Activated CD4-positive, alpha-beta T cell treated with anti-CD3 and anti-CD28 coated beads for 1 hour (primary cell): ENCODE measurements around the gene LSM14A.
A peak's percentile ranks its signal among the peaks of the same experiment; 100 is the strongest.
"Not testable (repeated sequence)": the region's sequence is repeated elsewhere in the genome, so short reads cannot be mapped to it uniquely, and the experiment has no call there.

ENCODE experiments used
- DNase-seq: peaks from one replicate; pipeline ENCODE4 v3.0.0-alpha.2; 2020

LSM14A gene

DNA sequence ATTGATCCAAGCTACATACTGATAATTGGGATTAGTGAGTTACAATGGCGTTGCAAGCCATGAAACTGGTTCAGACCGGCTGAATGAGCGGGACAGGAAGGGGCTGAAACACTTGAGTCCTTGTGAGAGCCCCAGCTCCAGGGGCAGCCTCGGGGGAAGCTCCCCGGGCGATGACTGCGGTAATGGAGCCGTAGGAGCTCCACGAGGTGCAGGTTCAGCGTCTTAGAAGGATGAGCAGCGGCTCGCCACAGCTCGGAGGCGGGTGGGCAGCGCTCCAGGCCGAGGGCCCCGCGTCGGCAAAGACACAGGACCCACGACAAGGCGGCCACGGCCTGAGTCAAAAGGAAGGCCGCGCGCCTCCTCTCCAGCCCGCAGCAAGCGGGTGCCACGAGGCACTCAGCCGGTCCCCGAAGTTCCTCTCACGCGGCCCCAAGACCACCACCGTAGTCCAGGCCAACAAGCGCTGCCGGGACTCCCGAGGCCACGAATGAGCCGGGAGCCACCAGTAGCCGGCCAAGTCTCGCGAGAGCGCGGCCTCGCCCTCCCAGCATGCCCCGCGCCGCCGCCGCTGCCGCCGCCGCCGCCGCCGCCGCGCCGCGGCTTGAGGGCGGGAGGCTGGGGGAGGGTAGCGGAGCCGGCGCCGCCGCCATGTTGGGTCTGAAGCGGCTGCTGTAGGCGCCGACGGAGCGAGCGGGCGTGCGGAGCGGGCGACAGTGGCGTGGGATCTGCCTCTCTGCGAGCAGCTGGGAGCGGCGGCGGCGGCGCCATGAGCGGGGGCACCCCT is at the start of gene LSM14A:
Gene LSM14A, plus strand, starts transcription at position 628 of the 784 bp plus-strand sequence. Its CDS starts 139 bp downstream, at position 767.
- DNase-seq: peak; percentile 89

DNA sequence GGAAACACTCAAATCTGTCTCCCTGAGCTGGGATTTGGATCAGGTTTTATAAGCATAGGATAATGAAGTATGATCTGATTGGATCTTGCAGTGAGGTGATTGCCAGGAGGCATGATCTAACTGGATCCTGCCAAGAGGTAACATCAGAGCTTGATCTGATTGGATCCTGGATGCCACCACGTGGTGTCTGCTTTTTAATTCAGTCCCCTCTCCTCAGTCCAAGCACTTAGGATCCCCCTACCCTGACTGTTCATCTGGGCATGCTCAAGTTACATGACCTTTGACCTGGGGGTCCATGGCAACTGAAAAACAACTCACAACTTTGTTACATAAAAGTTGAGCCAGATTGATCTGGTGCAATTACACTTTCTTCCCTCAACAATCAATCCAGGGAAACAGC is 47.5 kb upstream of the LSM14A start:
- DNase-seq: no peak

DNA sequence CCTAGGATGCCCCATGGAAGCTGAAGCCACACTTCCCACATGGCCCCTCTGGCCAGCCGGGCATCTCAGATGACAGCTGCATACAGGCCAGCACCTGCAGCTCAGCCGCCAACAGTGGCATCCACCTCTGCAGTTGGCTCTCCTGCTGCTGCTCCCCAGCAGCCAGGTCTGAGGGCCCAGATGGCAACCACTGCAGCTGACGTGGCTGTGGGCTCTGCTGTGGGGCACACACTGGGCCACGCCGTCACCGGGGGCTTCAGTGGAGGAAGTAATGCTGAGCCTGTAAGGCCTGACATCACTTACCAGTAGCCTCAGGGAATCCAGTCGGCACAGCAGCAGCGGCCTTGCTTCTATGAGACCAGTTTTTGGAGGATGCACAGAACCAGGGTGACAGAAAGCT is 45.3 kb upstream of the LSM14A start:
- DNase-seq: no peak

DNA sequence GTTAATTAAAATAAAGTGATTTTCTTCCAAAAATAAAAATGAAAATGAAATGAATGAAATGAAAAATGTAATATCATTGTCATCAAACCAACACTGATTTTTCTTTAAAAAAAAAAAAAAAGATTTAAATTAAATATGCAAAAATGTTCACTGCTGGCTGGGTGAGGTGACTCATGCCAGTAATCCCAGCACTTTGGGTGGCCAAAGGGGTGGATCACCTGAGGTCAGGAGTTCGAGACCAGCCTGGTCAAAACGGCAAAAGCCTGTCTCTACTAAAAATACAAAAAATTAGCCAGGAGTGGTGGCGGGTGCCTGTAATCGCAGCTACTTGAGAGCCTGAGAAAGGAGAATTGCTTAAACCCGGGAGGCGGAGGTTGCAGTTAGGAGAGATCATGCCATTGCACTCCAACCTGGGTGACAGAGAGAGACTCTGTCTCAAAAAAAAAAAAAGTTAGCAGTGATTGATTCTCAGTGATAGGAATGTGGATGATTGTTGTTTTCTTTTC is 44.6 kb upstream of the LSM14A start:
- DNase-seq: no peak

GRCh38 chr19:34128558-34129250 is 43.6 kb upstream of the LSM14A start:
- no peak for DNase-seq

DNA sequence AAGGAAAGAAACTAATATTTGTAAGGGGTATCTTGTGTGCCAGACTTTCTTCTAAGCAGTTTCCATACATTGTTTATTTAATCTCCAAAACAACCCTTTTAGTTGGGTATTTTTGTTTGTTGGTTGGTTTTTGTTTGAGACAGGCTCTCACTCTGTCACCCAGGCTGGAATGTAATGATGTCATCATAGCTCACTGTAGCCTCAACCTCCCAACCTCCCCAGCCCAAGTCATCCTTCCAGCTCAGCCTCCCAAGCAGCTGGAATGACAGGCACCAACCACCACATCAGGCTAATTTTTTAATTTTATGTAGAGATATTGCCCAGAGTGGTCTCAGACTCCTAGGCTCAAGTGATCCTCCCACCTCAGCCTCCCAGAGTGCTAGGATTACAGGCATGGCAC is 41.2 kb upstream of the LSM14A start:
- DNase-seq: no peak

DNA sequence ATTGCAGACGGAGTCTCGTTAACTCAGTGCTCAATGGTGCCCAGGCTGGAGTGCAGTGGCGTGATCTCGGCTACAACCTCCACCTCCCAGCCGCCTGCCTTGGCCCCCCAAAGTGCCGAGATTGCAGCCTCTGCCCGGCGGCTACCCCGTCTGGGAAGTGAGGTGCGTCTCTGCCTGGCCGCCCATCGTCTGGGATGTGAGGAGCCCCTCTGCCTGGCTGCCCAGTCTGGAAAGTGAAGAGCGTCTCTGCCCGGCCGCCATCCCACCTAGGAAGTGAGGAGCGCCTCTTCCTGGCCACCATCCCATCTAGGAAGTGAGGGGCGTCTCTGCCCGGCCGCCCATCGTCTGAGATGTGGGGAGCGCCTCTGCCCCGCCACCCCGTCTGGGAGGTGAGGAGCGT is 40.2 kb upstream of the LSM14A start:
- not testable (repeated sequence) for DNase-seq

- DNase-seq: not testable (repeated sequence)
Observed at GRCh38 chr19:34132706-34133105, 39.6 kb upstream of the LSM14A start.

DNA sequence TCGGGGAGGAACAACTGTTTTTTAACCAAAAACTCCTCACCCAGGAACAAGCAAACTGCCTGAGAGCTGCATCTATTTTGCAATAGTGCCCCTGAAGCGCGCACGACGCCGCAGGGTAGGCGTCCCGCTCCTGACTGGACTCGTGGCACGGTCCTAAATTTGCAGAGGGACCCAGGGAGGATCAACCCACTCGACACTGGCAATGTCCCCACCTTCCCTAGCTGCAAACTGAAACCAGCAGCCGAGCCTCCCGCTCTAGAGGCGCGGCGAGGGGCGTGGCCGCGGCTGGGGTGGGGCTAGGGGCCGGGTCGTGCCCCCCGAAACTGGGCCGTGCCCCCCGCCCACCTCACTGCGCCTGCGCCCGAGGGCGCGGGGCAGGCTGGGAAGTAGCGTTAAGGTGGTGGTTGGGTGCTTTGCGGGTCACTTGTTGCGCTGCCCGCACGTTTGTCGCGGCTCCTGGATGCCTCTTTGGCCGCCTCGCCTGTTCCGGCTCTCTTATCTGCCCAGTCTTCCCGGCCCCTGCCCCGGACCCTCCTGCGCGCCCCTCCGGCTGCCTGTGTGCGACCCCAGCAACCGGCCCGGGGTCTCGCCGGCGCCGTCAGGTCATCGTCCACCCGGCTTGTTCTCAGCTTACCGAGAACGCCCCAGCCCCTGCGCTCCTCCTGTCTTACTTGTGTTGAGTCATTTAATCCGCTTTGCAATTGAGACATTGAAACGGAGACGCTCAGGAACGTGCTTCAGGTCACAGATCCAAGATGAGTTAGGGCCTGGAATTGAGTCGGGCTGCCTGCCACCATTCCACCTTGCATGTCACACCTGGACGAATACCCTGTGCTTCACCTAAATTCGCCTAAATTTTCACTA is 37.9 kb upstream of the LSM14A start:
- DNase-seq: peak; percentile 84

- no peak for DNase-seq
Observed at GRCh38 chr19:34135054-34135800, 37.1 kb upstream of the LSM14A start.

- no peak for DNase-seq
Observed at GRCh38 chr19:34135821-34136611, 36.3 kb upstream of the LSM14A start.

- DNase-seq: no peak
Observed at GRCh38 chr19:34141025-34141424, 31.3 kb upstream of the LSM14A start.

GRCh38 chr19:34142440-34142839 is 29.9 kb upstream of the LSM14A start:
- DNase-seq: no peak

- peak; percentile 22 for DNase-seq
Observed at GRCh38 chr19:34145741-34146202, 26.5 kb upstream of the LSM14A start.

GRCh38 chr19:34148658-34149185 is 23.6 kb upstream of the LSM14A start:
- DNase-seq: no peak

DNA sequence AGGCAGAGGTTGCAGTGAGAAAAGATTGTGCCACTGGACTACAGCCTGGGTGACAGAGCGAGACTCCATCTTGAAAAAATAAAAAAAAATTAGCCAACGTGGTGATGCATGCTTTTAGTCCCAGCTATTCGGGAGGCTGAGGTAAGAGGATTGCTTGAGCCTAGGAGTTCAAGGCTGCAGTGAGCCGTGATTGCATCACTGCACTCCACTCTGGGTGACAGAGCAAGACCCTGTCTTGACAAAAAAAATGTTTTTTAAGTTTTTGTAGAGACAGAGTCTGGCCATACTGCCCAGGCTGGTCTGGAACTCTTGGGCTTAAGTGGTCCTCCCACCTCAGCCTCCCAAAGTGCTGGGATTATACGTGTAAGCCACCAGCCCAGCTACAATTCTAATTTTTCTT is 22.4 kb upstream of the LSM14A start:
- no peak for DNase-seq

- DNase-seq: no peak
Observed at GRCh38 chr19:34150558-34150957, 21.7 kb upstream of the LSM14A start.

DNA sequence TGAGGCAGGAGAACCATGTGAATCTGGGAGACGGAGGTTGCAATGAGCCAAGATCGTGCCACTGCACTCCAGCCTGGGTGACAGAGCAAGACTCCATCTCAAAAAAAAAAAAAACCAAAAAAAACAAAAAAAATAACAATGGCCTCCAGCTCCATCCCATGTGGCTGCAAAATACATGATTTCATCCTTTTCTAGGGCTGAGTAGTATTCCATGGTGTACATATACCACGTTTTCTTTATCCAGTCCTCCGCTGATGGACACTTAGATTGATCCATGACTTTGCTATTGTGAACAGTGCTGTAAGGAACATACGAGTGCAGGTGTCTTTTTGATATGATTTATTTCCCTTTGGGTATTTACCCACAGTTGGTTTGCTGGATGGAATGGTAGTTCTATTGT is 20.9 kb upstream of the LSM14A start:
- DNase-seq: no peak

- no peak for DNase-seq
Observed at GRCh38 chr19:34154401-34154800, 17.9 kb upstream of the LSM14A start.

GRCh38 chr19:34155686-34156085 is 16.6 kb upstream of the LSM14A start:
- no peak for DNase-seq

- not testable (repeated sequence) for DNase-seq
Observed at GRCh38 chr19:34158966-34159365, 13.3 kb upstream of the LSM14A start.
